SK-N-SH (cell line): Measurements from ENCODE around the gene CHRM4. TPM values are rescaled to one million over a fixed set of nuclear protein-coding genes. Genes with fewer than 3 reads are reported as not detected.
A peak's percentile ranks its signal among the peaks of the same experiment; 100 is the strongest.

Experiments used
- CTCF ChIA-PET: fragments of 300-600, 350-600 bp; formaldehyde crosslinking; extraction: SDS; loops from one replicate; lab custom pipeline; 2021; lab: Yijun Ruan, JAX
- POLR2A ChIA-PET: fragments of 350-600 bp; sonication (Branson Sonifier 250); formaldehyde crosslinking; extraction: SDS; loops from one replicate; lab custom pipeline; 2020; ENCODE audit warnings: antibody characterized with exemption, inconsistent platforms; lab: Yijun Ruan, JAX
- DNase-seq: peaks from one replicate; pipeline ENCODE4 v3.0.0; 2012
- H2AFZ ChIP-seq: fragments of 200-600 bp; sonication (generic); 2 replicates; pipeline ENCODE4 v1.8.1; 2016; ENCODE audit warnings: antibody characterized with exemption, mild to moderate bottlenecking, low read depth
- H3F3A ChIP-seq: fragments of 200-600 bp; sonication (generic); replicated peaks from 2 replicates; pipeline ENCODE3; 2016; ENCODE audit warnings: antibody characterized with exemption, mild to moderate bottlenecking; ENCODE audit not compliant: insufficient read depth
- H3K27ac ChIP-seq, 2 experiments: fragments of 200-500 bp in 1 of 2; fragments of 200-600 bp in 1 of 2; sonication (Bioruptor generic) in 1 of 2; sonication (generic), shearing (Covaris generic) in 1 of 2; 2 replicates each; pipeline versions ENCODE4 v1.5.1 to v1.6.1; 2014 to 2016; ENCODE audit warnings: low read depth in 2 of 2, inconsistent platforms in 1 of 2, low read length in 1 of 2, mild to moderate bottlenecking in 1 of 2, mixed read lengths in 1 of 2
- H3K27me3 ChIP-seq: fragments of 200-600 bp; sonication (generic), shearing (Covaris generic); 2 replicates; pipeline ENCODE4 v1.6.1; 2016; ENCODE audit warnings: mixed run types; ENCODE audit not compliant: insufficient read depth
- H3K36me3 ChIP-seq, 2 experiments: fragments of 200-500 bp in 1 of 2; fragments of 200-600 bp in 1 of 2; sonication (Bioruptor generic) in 1 of 2; sonication (generic) in 1 of 2; replicated peaks in 1 of 2; 2 replicates each; pipeline versions ENCODE3 to v1.5.1; 2014 to 2016; ENCODE audit warnings: low read length in 1 of 2, mild to moderate bottlenecking in 1 of 2; ENCODE audit not compliant: insufficient read depth in 2 of 2, control insufficient read depth in 1 of 2
- H3K4me1 ChIP-seq, 2 experiments: fragments of 200-500 bp in 1 of 2; fragments of 200-600 bp in 1 of 2; sonication (Bioruptor generic) in 1 of 2; sonication (generic), shearing (Covaris generic) in 1 of 2; 2 replicates each; pipeline versions ENCODE4 v1.5.1 to v1.6.1; 2014 to 2016; ENCODE audit warnings: low read depth in 1 of 2, low read length in 1 of 2, mixed run types in 1 of 2; ENCODE audit not compliant: insufficient read depth in 2 of 2, control insufficient read depth in 1 of 2
- H3K4me2 ChIP-seq: fragments of 200-600 bp; sonication (generic), shearing (Covaris generic); 2 replicates; pipeline ENCODE4 v1.6.1; 2017; ENCODE audit warnings: mixed run types
- H3K4me3 ChIP-seq, 2 experiments: fragments of 200-500 bp in 1 of 2; fragments of 200-600 bp in 1 of 2; sonication (Bioruptor generic) in 1 of 2; sonication (generic), shearing (Covaris generic) in 1 of 2; 2 replicates each; pipeline versions ENCODE4 v1.5.1 to v1.8.1; 2014 to 2016; ENCODE audit warnings: low read depth in 2 of 2, inconsistent platforms in 1 of 2, low read length in 1 of 2, mild to moderate bottlenecking in 1 of 2, mixed read lengths in 1 of 2, moderate library complexity in 1 of 2
- H3K79me2 ChIP-seq: fragments of 200-600 bp; sonication (generic); 2 replicates; pipeline ENCODE4 v1.8.1; 2017; ENCODE audit warnings: mild to moderate bottlenecking; ENCODE audit not compliant: insufficient read depth
- H3K9ac ChIP-seq: fragments of 200-600 bp; sonication (generic); 2 replicates; pipeline ENCODE4 v1.6.1; 2017; ENCODE audit warnings: mixed run types
- H3K9me2 ChIP-seq: fragments of 200-600 bp; sonication (generic); 2 replicates; pipeline ENCODE4 v1.6.1; 2017; ENCODE audit warnings: mixed run types
- H3K9me3 ChIP-seq: fragments of 200-600 bp; sonication (generic); 2 replicates; pipeline ENCODE4 v1.6.1; 2017; ENCODE audit warnings: mixed run types, mild to moderate bottlenecking, moderate library complexity
- H4K20me1 ChIP-seq: fragments of 200-600 bp; sonication (generic); 2 replicates; pipeline ENCODE4 v1.6.1; 2017; ENCODE audit warnings: mild to moderate bottlenecking, mixed run types; ENCODE audit not compliant: insufficient read depth
- CHD2 ChIP-seq: fragments of 150-350 bp; IDR thresholded peaks from 2 replicates; pipeline ENCODE4 v1.6.1; 2018; ENCODE audit warnings: low read length; ENCODE audit not compliant: partially characterized antibody
- ELF1 ChIP-seq: IDR thresholded peaks from 2 replicates; pipeline ENCODE4 v1.4.0; 2012
- EZH2phosphoT487 ChIP-seq: fragments of 200-600 bp; sonication (generic); IDR thresholded peaks from 2 replicates; pipeline ENCODE4 v1.6.1; 2017; ENCODE audit warnings: low read depth, mixed run types, mild to moderate bottlenecking, antibody characterized with exemption, moderate library complexity, borderline replicate concordance
- FOXJ3 ChIP-seq: sonication (generic); formaldehyde crosslinking; IDR thresholded peaks from 2 replicates; pipeline ENCODE4 v1.5.1; 2020; ENCODE audit warnings: mild to moderate bottlenecking, missing genetic modification reagents
- FOXM1 ChIP-seq: IDR thresholded peaks from 2 replicates; pipeline ENCODE4 v1.4.0; 2012; ENCODE audit warnings: low read depth, mild to moderate bottlenecking
- GATA2 ChIP-seq: sonication (generic); formaldehyde crosslinking; IDR thresholded peaks from 2 replicates; pipeline ENCODE4 v1.5.0; 2020; ENCODE audit warnings: mild to moderate bottlenecking, missing genetic modification reagents
- IRF3 ChIP-seq: fragments of 150-350 bp; IDR thresholded peaks from 2 replicates; pipeline ENCODE4 v1.6.1; 2016; ENCODE audit warnings: mild to moderate bottlenecking, low read depth, low read length
- JUND ChIP-seq: IDR thresholded peaks from 2 replicates; pipeline ENCODE4 v1.4.0; 2012
- MEF2A ChIP-seq: IDR thresholded peaks from 2 replicates; pipeline ENCODE4 v1.4.0; 2012; ENCODE audit warnings: low read depth, borderline replicate concordance
- NRF1 ChIP-seq: IDR thresholded peaks from 2 replicates; pipeline ENCODE4 v1.6.1; 2012; ENCODE audit warnings: low read depth, mild to moderate bottlenecking, low read length
- RFX5 ChIP-seq: IDR thresholded peaks from 2 replicates; pipeline ENCODE4 v1.6.1; 2012; ENCODE audit warnings: mild to moderate bottlenecking, improper control_type of control experiment, low read length
- RXRA ChIP-seq: IDR thresholded peaks from 2 replicates; pipeline ENCODE4 v1.4.0; 2012; ENCODE audit warnings: low read depth, mild to moderate bottlenecking, borderline replicate concordance
- TCF12 ChIP-seq: IDR thresholded peaks from 2 replicates; pipeline ENCODE4 v1.4.0; 2012
- USF1 ChIP-seq: IDR thresholded peaks from 2 replicates; pipeline ENCODE4 v1.4.0; 2012; ENCODE audit warnings: low read depth, borderline replicate concordance
- WGBS: methylation state at CpG from one replicate; pipeline ENCODE4 v1.1.6; 2017; ENCODE audit warnings: low lambda C conversion rate; 5-methylcytosine and 5-hydroxymethylcytosine counted together
- polyA plus RNA-seq, 3 experiments: library from polyadenylated mRNA; depleted of rRNA; stranded (reverse); fragments of >200 nt; gene quantifications; 2 replicates each; pipeline ENCODE4 v1.2.3, GENCODE V29; 2012
- TF ChIP-seq, protein P1 (sequence below): IDR thresholded peaks from 2 replicates; pipeline ENCODE4; 2012

Gene CHRM4
- polyA plus RNA-seq, 1 of the 3 experiments (the other 2 are of a cell fraction): 0.26 TPM

GRCh38 chr11:46402957-46403902, 11.7 kb upstream of the CHRM4 start:
- peaks cover 12 to 17% of the 10 kb centered on the region in 2 experiments for H3K36me3 ChIP-seq
- CTCF ChIA-PET: interaction anchor here (0.9 to 9.9 kb wide), 4 partner anchors 10 to 215 kb away, joined by 3 to 96 read pairs (median 3); partner anchors contain the start of genes ATG13 and CHRM4
- WGBS: 81% methylated on average over 6 of the region's 6 CpGs
- H3K9me2 ChIP-seq: no peaks in the 10 kb centered on the region
- H3K4me2 ChIP-seq: no peak overlapping the region
- H3K9ac ChIP-seq: no peak overlapping the region
- no peak for TF ChIP-seq TCF12
- TF ChIP-seq RXRA: no peak
- no peak for TF ChIP-seq USF1
- TF ChIP-seq NRF1: no peak
- TF ChIP-seq GATA2 (CRISPR knock-in tag): no peak
- TF ChIP-seq EZH2phosphoT487: no peak
- TF ChIP-seq, protein P1, sequence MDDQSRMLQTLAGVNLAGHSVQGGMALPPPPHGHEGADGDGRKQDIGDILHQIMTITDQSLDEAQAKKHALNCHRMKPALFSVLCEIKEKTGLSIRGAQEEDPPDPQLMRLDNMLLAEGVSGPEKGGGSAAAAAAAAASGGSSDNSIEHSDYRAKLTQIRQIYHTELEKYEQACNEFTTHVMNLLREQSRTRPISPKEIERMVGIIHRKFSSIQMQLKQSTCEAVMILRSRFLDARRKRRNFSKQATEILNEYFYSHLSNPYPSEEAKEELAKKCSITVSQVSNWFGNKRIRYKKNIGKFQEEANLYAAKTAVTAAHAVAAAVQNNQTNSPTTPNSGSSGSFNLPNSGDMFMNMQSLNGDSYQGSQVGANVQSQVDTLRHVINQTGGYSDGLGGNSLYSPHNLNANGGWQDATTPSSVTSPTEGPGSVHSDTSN: no peak
- TF ChIP-seq MEF2A: no peak
- no peak for TF ChIP-seq CHD2
- no peak for TF ChIP-seq IRF3
- TF ChIP-seq ELF1: no peak
- no peak for TF ChIP-seq FOXJ3 (CRISPR knock-in tag)
- TF ChIP-seq RFX5: no peak
- TF ChIP-seq JUND: no peak
- no peak for TF ChIP-seq FOXM1
- H3K4me1 ChIP-seq: peaks cover 0 to 5% of the 10 kb centered on the region in 2 experiments; a peak in 1 of 4 replicates
- no peaks in the 10 kb centered on the region for H3K9me3 ChIP-seq
- H3K4me3 ChIP-seq: no peak overlapping the region
- POLR2A ChIA-PET: no interaction called here
- H3K79me2 ChIP-seq: no peaks in the 10 kb centered on the region
- DNase-seq: peak; percentile 9
- no peak overlapping the region for H2AFZ ChIP-seq
- no peak overlapping the region for H3K27ac ChIP-seq
- no peaks in the 10 kb centered on the region for H4K20me1 ChIP-seq
- H3K27me3 ChIP-seq: no peaks in the 10 kb centered on the region
- no peaks in the 10 kb centered on the region for H3F3A ChIP-seq
